CD4-positive, alpha-beta T cell (primary cell): Measurements from ENCODE around the gene LRP1B. TPM values are rescaled to one million over a fixed set of nuclear protein-coding genes. Genes with fewer than 3 reads are reported as not detected.

Experiments
- ATAC-seq: fragments of 200-7000 bp; cut with Tn5 transposase; one replicate; pipeline ENCODE4 v1.10.0; 2022; ENCODE audit warnings: mild to moderate bottlenecking; ENCODE audit not compliant: poor library complexity
- CTCF ChIA-PET: fragments of 350-600 bp; sonication (Branson Sonifier 250); formaldehyde crosslinking; loops from one replicate; lab custom pipeline; 2021; ENCODE audit warnings: antibody characterized with exemption, inconsistent platforms; lab: Charles Lee
- POLR2A ChIA-PET: fragments of 350-600 bp; sonication (Branson Sonifier 250); formaldehyde crosslinking; loops from one replicate; lab custom pipeline; 2021; ENCODE audit warnings: antibody characterized with exemption, inconsistent platforms; lab: Charles Lee
- DNase-seq, 14 experiments: peaks; one replicate each; pipeline ENCODE4 v3.0.0-alpha.2; 2013 to 2020; ENCODE audit warnings: mixed read lengths in 2 of 14
- H3K27ac ChIP-seq, 2 donors: one replicate each; pipeline versions ENCODE4 v1.5.1 to v1.7.0; 2013; ENCODE audit warnings: low read length in 2 of 2, low read depth in 1 of 2, mild to moderate bottlenecking in 1 of 2
- H3K27me3 ChIP-seq, 2 experiments: 1 replicate in 1 of 2; 2 replicates in 1 of 2; pipeline versions ENCODE4 v1.6.1 to v1.7.0; 2013; ENCODE audit warnings: low read length in 2 of 2, control low read depth in 1 of 2, mild to moderate bottlenecking in 1 of 2, moderate library complexity in 1 of 2; ENCODE audit not compliant: insufficient read depth in 2 of 2, control insufficient read depth in 1 of 2
- H3K36me3 ChIP-seq: one replicate; pipeline ENCODE4 v1.6.1; 2013; ENCODE audit warnings: low read length, control low read depth; ENCODE audit not compliant: insufficient read depth
- H3K4me1 ChIP-seq: one replicate; pipeline ENCODE4 v1.6.1; 2013; ENCODE audit warnings: low read length, control low read depth; ENCODE audit not compliant: insufficient read depth
- H3K4me3 ChIP-seq: one replicate; pipeline ENCODE4 v1.5.1; 2013; ENCODE audit warnings: mild to moderate bottlenecking, low read length, moderate library complexity
- H3K9me3 ChIP-seq, 2 experiments: 1 replicate in 1 of 2; 2 replicates in 1 of 2; pipeline versions ENCODE4 v1.6.1 to v1.7.0; 2013; ENCODE audit warnings: low read length in 2 of 2, mild to moderate bottlenecking in 2 of 2, control low read depth in 1 of 2, moderate library complexity in 1 of 2; ENCODE audit not compliant: control insufficient read depth in 1 of 2, insufficient read depth in 1 of 2
- H3K27ac Mint-ChIP-seq: one replicate; pipeline ENCODE4 v1.8.0; 2020; ENCODE audit warnings: mixed read lengths
- H3K27me3 Mint-ChIP-seq: one replicate; pipeline ENCODE4 v1.8.0; 2021; ENCODE audit warnings: mixed read lengths
- H3K36me3 Mint-ChIP-seq: one replicate; pipeline ENCODE4 v1.8.0; 2021; ENCODE audit warnings: low read depth, mixed read lengths
- H3K4me1 Mint-ChIP-seq: one replicate; pipeline ENCODE4 v1.8.0; 2021; ENCODE audit warnings: low read depth, mixed read lengths
- H3K4me3 Mint-ChIP-seq: one replicate; pipeline ENCODE4 v1.8.0; 2020; ENCODE audit warnings: mild to moderate bottlenecking, mixed read lengths
- H3K9me3 Mint-ChIP-seq: one replicate; pipeline ENCODE4 v1.8.0; 2020; ENCODE audit warnings: mixed read lengths
- CTCF ChIP-seq: fragments of 200-600 bp; IDR thresholded peaks from one replicate; pipeline ENCODE4 v1.8.0; 2022; ENCODE audit warnings: antibody characterized with exemption, mild to moderate bottlenecking
- intact Hi-C, 2 experiments: fragments of 100-400 bp; cut with DNase I in 1 of 2; cut with micrococcal nuclease in 1 of 2; formaldehyde crosslinking; loops; one replicate each; pipeline versions ENCODE4 v1.15.1 to v1.9.0; 2023 to 2025; cut with DNase I, micrococcal nuclease
- total RNA-seq, 174 experiments: library from RNA in 2 of 174; stranded (reverse) in 2 of 174; gene quantifications; one replicate each; pipeline ENCODE4 v1.2.3 and lab custom pipeline; 2021 to 2026

The LRP1B gene
- total RNA-seq, 2 experiments from 2014 or later = not detected

- H3K4me3 ChIP-seq = no peak overlapping the region
- DNase-seq (no peak), ATAC-seq (no peak)
- peaks cover 7% of the 10 kb centered on the region for H3K9me3 Mint-ChIP-seq
- H3K27me3 ChIP-seq = no peaks in the 10 kb centered on the region
- CTCF ChIA-PET = no interaction called here
- no peaks in the 10 kb centered on the region for H3K4me1 Mint-ChIP-seq
- H3K9me3 ChIP-seq = no peaks in the 10 kb centered on the region
- H3K36me3 ChIP-seq = no peaks in the 10 kb centered on the region
- POLR2A ChIA-PET = no interaction called here
- no peaks in the 10 kb centered on the region for H3K36me3 Mint-ChIP-seq
- no peak overlapping the region for H3K27ac Mint-ChIP-seq
- H3K4me1 ChIP-seq = no peaks in the 10 kb centered on the region
- TF ChIP-seq CTCF = no peak
- no peak overlapping the region for H3K27ac ChIP-seq
- H3K27me3 Mint-ChIP-seq = no peaks in the 10 kb centered on the region
- intact Hi-C loops = no loop called here
- H3K4me3 Mint-ChIP-seq = no peak overlapping the region
Observed at GRCh38 chr2:140916410-140916809, 1214.4 kb downstream of the LRP1B start.

- ChIA-PET POLR2A (no interaction called here), CTCF (no interaction called here)
- no peak for TF ChIP-seq CTCF
- no peak overlapping the region for H3K27ac ChIP-seq
- no peak for DNase-seq
- H3K4me1 ChIP-seq = no peaks in the 10 kb centered on the region
- no peaks in the 10 kb centered on the region for H3K36me3 ChIP-seq
- intact Hi-C loops = no loop called here
- Mint-ChIP-seq H3K27me3 (no peaks in the 10 kb centered on the region), H3K36me3 (no peaks in the 10 kb centered on the region), H3K9me3 (peaks cover 12% of the 10 kb centered on the region), H3K4me3 (no peak overlapping the region), H3K4me1 (no peaks in the 10 kb centered on the region), H3K27ac (no peak overlapping the region)
- H3K9me3 ChIP-seq = no peaks in the 10 kb centered on the region
- no peaks in the 10 kb centered on the region for H3K27me3 ChIP-seq
- H3K4me3 ChIP-seq = no peak overlapping the region
- ATAC-seq = no peak
Observed at GRCh38 chr2:140910683-140911082, 1220.1 kb downstream of the LRP1B start.

- CTCF ChIA-PET = no interaction called here
- intact Hi-C loops = no loop called here
Observed at GRCh38 chr2:140905083-140905781, 1225.6 kb downstream of the LRP1B start.

More at GRCh38 chr2:140905083-140905781, 1225.6 kb downstream of the LRP1B start:
- no peak for TF ChIP-seq CTCF
- no peaks in the 10 kb centered on the region for H3K36me3 Mint-ChIP-seq
- ATAC-seq (no peak), DNase-seq (no peak)
- Histone ChIP-seq H3K4me3 (no peak overlapping the region), H3K9me3 (peaks cover 0 to 3% of the 10 kb centered on the region in 2 experiments), H3K36me3 (no peaks in the 10 kb centered on the region), H3K4me1 (no peaks in the 10 kb centered on the region), H3K27ac (no peak overlapping the region), H3K27me3 (no peaks in the 10 kb centered on the region)
- H3K9me3 Mint-ChIP-seq = peaks cover 12% of the 10 kb centered on the region
- H3K27me3 Mint-ChIP-seq = no peaks in the 10 kb centered on the region
- POLR2A ChIA-PET = no interaction called here
- H3K4me1 Mint-ChIP-seq = no peaks in the 10 kb centered on the region
- no peak overlapping the region for H3K27ac Mint-ChIP-seq
- H3K4me3 Mint-ChIP-seq = no peak overlapping the region
